IMR-90 (cell line): Measurements from ENCODE around the gene MORC2. TPM values are rescaled to one million over a fixed set of nuclear protein-coding genes. Genes with fewer than 3 reads are reported as not detected.

Source experiments
- ATAC-seq: fragments of 200-7000 bp; cut with Tn5 transposase; 2 replicates; pipeline ENCODE4 v1.9.1; 2020; ENCODE audit warnings: low read depth, mild to moderate bottlenecking, moderate library complexity
- BruUV-seq: library from RNA; stranded (reverse); fragments of 400-500 nt; replicated peaks from 2 replicates; lab custom pipeline; 2021; lab: Mats Ljungman, UMichigan
- CTCF ChIA-PET: fragments of 300-600 bp; formaldehyde crosslinking; extraction: SDS; loops from one replicate; lab custom pipeline; 2021; ENCODE audit warnings: antibody characterized with exemption; lab: Yijun Ruan, JAX
- POLR2A ChIA-PET: fragments of 300-600 bp; sonication (Branson Sonifier 250); formaldehyde crosslinking; loops from one replicate; lab custom pipeline; 2022; ENCODE audit warnings: antibody characterized with exemption; ENCODE audit not compliant: unreplicated experiment; lab: Charles Lee
- DNase-seq: peaks from one replicate; pipeline ENCODE4 v3.0.0; 2013
- H2AFZ ChIP-seq: replicated peaks from 2 replicates; pipeline ENCODE3; 2013; ENCODE audit warnings: low read length, mild to moderate bottlenecking; ENCODE audit not compliant: poor library complexity
- H2AK5ac ChIP-seq: 2 replicates; pipeline ENCODE4 v1.6.1; 2013; ENCODE audit warnings: low read depth, low read length, inconsistent platforms
- H2AK9ac ChIP-seq: replicated peaks from 2 replicates; pipeline ENCODE3; 2013; ENCODE audit warnings: mild to moderate bottlenecking, low read depth, low read length, moderate library complexity; ENCODE audit not compliant: poor library complexity
- H2BK120ac ChIP-seq: 2 replicates; pipeline ENCODE4 v1.6.1; 2013; ENCODE audit warnings: low read depth, low read length, inconsistent platforms
- H2BK15ac ChIP-seq: 3 replicates; pipeline ENCODE4 v1.6.1; 2013; ENCODE audit warnings: low read depth, low read length, inconsistent platforms
- H2BK20ac ChIP-seq: 2 replicates; pipeline ENCODE4 v1.6.1; 2013; ENCODE audit warnings: low read depth, mild to moderate bottlenecking, inconsistent platforms, low read length, moderate library complexity
- H2BK5ac ChIP-seq: 2 replicates; pipeline ENCODE4 v1.6.1; 2013; ENCODE audit warnings: mild to moderate bottlenecking, low read depth, low read length, inconsistent platforms; ENCODE audit not compliant: poor library complexity, severe bottlenecking
- H3K14ac ChIP-seq: replicated peaks from 2 replicates; pipeline ENCODE4 v1.6.1; 2013; ENCODE audit warnings: low read depth, low read length, inconsistent platforms
- H3K18ac ChIP-seq: 2 replicates; pipeline ENCODE4 v1.6.1; 2013; ENCODE audit warnings: low read depth, low read length, control low read depth
- H3K23ac ChIP-seq: 2 replicates; pipeline ENCODE4 v1.6.1; 2013; ENCODE audit warnings: low read depth, low read length, inconsistent platforms
- H3K27ac ChIP-seq: 2 replicates; pipeline ENCODE4 v1.5.1; 2013; ENCODE audit warnings: mild to moderate bottlenecking, control low read depth, low read length; ENCODE audit not compliant: insufficient read depth
- H3K27me3 ChIP-seq: 2 replicates; pipeline ENCODE4 v1.6.1; 2013; ENCODE audit warnings: low read length; ENCODE audit not compliant: control insufficient read depth, insufficient read depth
- H3K36me3 ChIP-seq: 2 replicates; pipeline ENCODE4 v1.6.1; 2013; ENCODE audit warnings: low read length, mixed read lengths; ENCODE audit not compliant: control insufficient read depth, insufficient read depth
- H3K4ac ChIP-seq: 2 replicates; pipeline ENCODE4 v1.6.1; 2013; ENCODE audit warnings: low read depth, low read length, inconsistent platforms
- H3K4me1 ChIP-seq: 2 replicates; pipeline ENCODE4 v1.6.1; 2013; ENCODE audit warnings: low read length, mixed read lengths; ENCODE audit not compliant: control insufficient read depth, insufficient read depth
- H3K4me2 ChIP-seq: 2 replicates; pipeline ENCODE4 v1.6.1; 2013; ENCODE audit warnings: low read depth, mild to moderate bottlenecking, control low read depth, low read length, moderate library complexity
- H3K4me3 ChIP-seq: 2 replicates; pipeline ENCODE4 v1.5.1; 2013; ENCODE audit warnings: low read depth, mild to moderate bottlenecking, control low read depth, low read length, moderate library complexity; ENCODE audit not compliant: insufficient read depth
- H3K56ac ChIP-seq: 2 replicates; pipeline ENCODE4 v1.6.1; 2013; ENCODE audit warnings: low read length, inconsistent platforms; ENCODE audit not compliant: insufficient read depth; ENCODE audit errors: extremely low read depth
- H3K79me1 ChIP-seq, 2 experiments: 2 replicates each; pipeline ENCODE4 v1.6.1; 2013; ENCODE audit warnings: low read length in 2 of 2, inconsistent platforms in 1 of 2, low read depth in 1 of 2
- H3K9ac ChIP-seq: 2 replicates; pipeline ENCODE4 v1.6.1; 2013; ENCODE audit warnings: low read depth, low read length, control low read depth
- H3K9me1 ChIP-seq: 2 replicates; pipeline ENCODE4 v1.6.1; 2013; ENCODE audit warnings: low read length, inconsistent platforms; ENCODE audit not compliant: insufficient read depth
- H3K9me3 ChIP-seq: 2 replicates; pipeline ENCODE4 v1.6.1; 2013; ENCODE audit warnings: low read length; ENCODE audit not compliant: control insufficient read depth, insufficient read depth
- H4K20me1 ChIP-seq: 2 replicates; pipeline ENCODE4 v1.6.1; 2013; ENCODE audit warnings: low read length, inconsistent platforms; ENCODE audit not compliant: insufficient read depth
- H4K5ac ChIP-seq: 2 replicates; pipeline ENCODE4 v1.6.1; 2013; ENCODE audit warnings: mild to moderate bottlenecking, low read depth, low read length, control low read depth
- H4K8ac ChIP-seq, 2 experiments: 2 replicates each; pipeline ENCODE4 v1.6.1; 2013; ENCODE audit warnings: low read depth in 2 of 2, low read length in 2 of 2, control low read depth in 1 of 2, inconsistent platforms in 1 of 2
- H4K91ac ChIP-seq: 2 replicates; pipeline ENCODE4 v1.6.1; 2013; ENCODE audit warnings: low read depth, low read length, inconsistent platforms; ENCODE audit not compliant: insufficient read depth
- ELK1 ChIP-seq: fragments of 150-350 bp; IDR thresholded peaks from 2 replicates; pipeline ENCODE4 v1.6.1; 2016; ENCODE audit warnings: low read depth, mild to moderate bottlenecking, low read length, moderate library complexity, borderline replicate concordance
- FOS ChIP-seq: fragments of 150-350 bp; IDR thresholded peaks from 2 replicates; pipeline ENCODE4 v1.6.1; 2016; ENCODE audit warnings: low read depth, low read length
- MAFK ChIP-seq: IDR thresholded peaks from 2 replicates; pipeline ENCODE4 v1.6.1; 2012; ENCODE audit warnings: low read depth, low read length, improper control_type of control experiment
- NFE2L2 ChIP-seq: fragments of 150-350 bp; IDR thresholded peaks from 2 replicates; pipeline ENCODE4 v1.6.1; 2016; ENCODE audit warnings: low read depth, mild to moderate bottlenecking, low read length
- RFX5 ChIP-seq: IDR thresholded peaks from 2 replicates; pipeline ENCODE4 v1.8.0; 2012; ENCODE audit warnings: low read depth, mild to moderate bottlenecking, low read length, moderate library complexity
- SMC3 ChIP-seq: fragments of 150-350 bp; IDR thresholded peaks from 2 replicates; pipeline ENCODE4 v1.6.1; 2016; ENCODE audit warnings: low read depth, mild to moderate bottlenecking, antibody characterized with exemption, low read length, moderate library complexity
- WGBS, 2 experiments: methylation state at CpG; one replicate each; pipeline versions ENCODE4 v1.1.5 to v1.1.7; 2013; ENCODE audit warnings: missing lambda C conversion rate in 2 of 2; ENCODE audit not compliant: insufficient read length in 1 of 2; ENCODE audit errors: extremely low coverage in 2 of 2; 5-methylcytosine and 5-hydroxymethylcytosine counted together
- dilution Hi-C: fragments of 300-500 bp; cut with HindIII; formaldehyde crosslinking; loops from one replicate; pipeline ENCODE4 v1.14.3; 2018; ENCODE audit warnings: low sequenced_read_pairs; ENCODE audit not compliant: unreplicated experiment
- in situ Hi-C: fragments of 300-500 bp; cut with MboI; formaldehyde crosslinking; loops from 3 replicates; pipeline ENCODE4 v1.14.3; 2019; ENCODE audit warnings: low sequenced_read_pairs, inconsistent platforms, mixed read lengths
- intact Hi-C: fragments of 100-400 bp; cut with micrococcal nuclease; formaldehyde crosslinking; loops from 2 replicates; pipeline ENCODE4 v1.10.0; 2022
- polyA plus RNA-seq, 3 experiments: library from polyadenylated mRNA; depleted of rRNA; stranded (reverse); fragments of >200 nt; gene quantifications; 2 replicates each; pipeline ENCODE4 v1.2.3, GENCODE V29; 2012; ENCODE audit warnings: low replicate concordance in 1 of 3
- total RNA-seq: library from RNA; depleted of rRNA; stranded (reverse); fragments of >200 nt; gene quantifications from 2 replicates; pipeline ENCODE4 v1.2.3, GENCODE V29; 2012

MORC2 gene
- total and polyA plus RNA-seq, 2 of the 4 experiments (the other 2 are of a cell fraction): 15.8 to 24.7 TPM

- Histone ChIP-seq H2AFZ (no peak overlapping the region), H3K9ac (no peak overlapping the region), H2BK15ac (no peak overlapping the region), H3K36me3 (no peaks in the 10 kb centered on the region), H3K27me3 (no peaks in the 10 kb centered on the region; the same call in 1 of the 2 replicates), H3K18ac (no peak overlapping the region), H3K4me3 (no peak overlapping the region), H2AK5ac (no peak overlapping the region), H3K56ac (no peak overlapping the region), H4K20me1 (no peaks in the 10 kb centered on the region), H3K4ac (no peak overlapping the region), H2BK120ac (no peak overlapping the region), H3K4me1 (no peaks in the 10 kb centered on the region), H4K8ac (no peak overlapping the region), H3K14ac (no peak overlapping the region), H3K9me1 (no peaks in the 10 kb centered on the region), H2BK20ac (no peak overlapping the region), H3K4me2 (no peak overlapping the region), H3K23ac (no peak overlapping the region), H3K79me1 (no peaks in the 10 kb centered on the region), H4K91ac (no peak overlapping the region), H4K5ac (no peak overlapping the region), H3K9me3 (no peaks in the 10 kb centered on the region), H2AK9ac (no peak overlapping the region), H2BK5ac (no peak overlapping the region), H3K27ac (no peak overlapping the region)
- CTCF ChIA-PET: no interaction called here
- no TSS peak for BruUV-seq
- dilution Hi-C loops: no loop called here
- WGBS, 2 experiments: 80% methylated on average over 1 of the region's 2 CpGs; no CpG with 5 or more reads in 1 of the 2 experiments
- ATAC-seq (no peak), DNase-seq (no peak)
- no peak for TF ChIP-seq FOS
- no peak for TF ChIP-seq NFE2L2
- no peak for TF ChIP-seq SMC3
- TF ChIP-seq ELK1: no peak
- TF ChIP-seq RFX5: no peak
- TF ChIP-seq MAFK: no peak
- in situ Hi-C loops: no loop called here
- intact Hi-C loops: no loop called here
- POLR2A ChIA-PET: no interaction called here
Measured at GRCh38 chr22:30910358-30910757, 58.2 kb downstream of the MORC2 start.
